ENCODE measurements around the gene BTBD9.

- TF ChIP-seq POLR2A (IDR thresholded peaks at IDR 0.05; ENCODE audit: low read length) (no peak), GATA1 (IDR thresholded peaks at IDR 0.05; ENCODE audit: low read depth, low read length) (no peak)
Measured at GRCh38 chr6:38531134-38531533, 108.6 kb downstream of the BTBD9 start.

Measured in erythroblast (primary cell).